ENCODE results near the gene PAQR9.

The PAQR9 gene

GRCh38 chr3:142975316-142975995, 12.0 kb upstream of the PAQR9 start:
- TF ChIP-seq FOXP2 (optimal IDR thresholded peaks at IDR 0.05; ENCODE audit: borderline replicate concordance, extremely low read depth, extremely low read length, insufficient read depth) = no peak

- TF ChIP-seq FOXP2 (optimal IDR thresholded peaks at IDR 0.05; ENCODE audit: borderline replicate concordance, extremely low read depth, extremely low read length, insufficient read depth) (no peak), TAF1 (IDR thresholded peaks at IDR 0.05; ENCODE audit: borderline replicate concordance, insufficient read depth, low read length) (no peak), POLR2AphosphoS5 (IDR thresholded peaks at IDR 0.05; ENCODE audit: low read depth, low read length) (no peak), SIN3A (IDR thresholded peaks at IDR 0.05; ENCODE audit: borderline replicate concordance, insufficient read depth, low read length) (no peak), REST (IDR thresholded peaks at IDR 0.05; ENCODE audit: insufficient read depth in 1 of 2, low read depth in 2 of 2, low read length in 2 of 2) (no peak)
Observed at GRCh38 chr3:142973217-142974009, 9.9 kb upstream of the PAQR9 start.

GRCh38 chr3:142972092-142972753, 8.7 kb upstream of the PAQR9 start:
- TF ChIP-seq TAF1 (IDR thresholded peaks at IDR 0.05; ENCODE audit: borderline replicate concordance, insufficient read depth, low read length) (no peak), FOXP2 (optimal IDR thresholded peaks at IDR 0.05; ENCODE audit: borderline replicate concordance, extremely low read depth, extremely low read length, insufficient read depth) (no peak), SIN3A (IDR thresholded peaks at IDR 0.05; ENCODE audit: borderline replicate concordance, insufficient read depth, low read length) (no peak), POLR2AphosphoS5 (IDR thresholded peaks at IDR 0.05; ENCODE audit: low read depth, low read length) (no peak), REST (IDR thresholded peaks at IDR 0.05; ENCODE audit: insufficient read depth in 1 of 2, low read depth in 2 of 2, low read length in 2 of 2) (no peak)

DNA sequence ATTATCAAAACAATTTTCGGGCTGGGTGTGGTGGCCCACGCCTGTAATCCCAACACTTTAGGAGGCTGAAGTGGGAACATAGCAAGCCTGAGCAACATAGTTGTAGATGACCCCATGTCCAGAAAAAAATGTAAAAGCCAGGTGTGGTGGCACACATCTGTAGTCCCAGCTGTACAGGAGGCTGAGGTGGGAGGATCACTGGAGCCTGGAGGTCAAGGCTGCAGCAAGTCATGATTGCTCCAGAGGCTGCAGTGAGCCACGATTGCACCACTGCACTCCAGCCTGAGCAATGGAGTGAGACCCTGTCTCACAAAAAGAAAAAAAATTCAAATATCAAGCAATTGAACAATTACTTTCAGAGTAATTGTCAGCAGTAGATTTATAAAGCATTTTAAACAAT, 8.0 kb upstream of the PAQR9 start:
- TF ChIP-seq POLR2AphosphoS5 (IDR thresholded peaks at IDR 0.05; ENCODE audit: low read depth, low read length) (no peak), SIN3A (IDR thresholded peaks at IDR 0.05; ENCODE audit: borderline replicate concordance, insufficient read depth, low read length) (no peak), REST (IDR thresholded peaks at IDR 0.05; ENCODE audit: insufficient read depth in 1 of 2, low read depth in 2 of 2, low read length in 2 of 2) (no peak), TAF1 (IDR thresholded peaks at IDR 0.05; ENCODE audit: borderline replicate concordance, insufficient read depth, low read length) (no peak), FOXP2 (optimal IDR thresholded peaks at IDR 0.05; ENCODE audit: borderline replicate concordance, extremely low read depth, extremely low read length, insufficient read depth) (no peak)

DNA sequence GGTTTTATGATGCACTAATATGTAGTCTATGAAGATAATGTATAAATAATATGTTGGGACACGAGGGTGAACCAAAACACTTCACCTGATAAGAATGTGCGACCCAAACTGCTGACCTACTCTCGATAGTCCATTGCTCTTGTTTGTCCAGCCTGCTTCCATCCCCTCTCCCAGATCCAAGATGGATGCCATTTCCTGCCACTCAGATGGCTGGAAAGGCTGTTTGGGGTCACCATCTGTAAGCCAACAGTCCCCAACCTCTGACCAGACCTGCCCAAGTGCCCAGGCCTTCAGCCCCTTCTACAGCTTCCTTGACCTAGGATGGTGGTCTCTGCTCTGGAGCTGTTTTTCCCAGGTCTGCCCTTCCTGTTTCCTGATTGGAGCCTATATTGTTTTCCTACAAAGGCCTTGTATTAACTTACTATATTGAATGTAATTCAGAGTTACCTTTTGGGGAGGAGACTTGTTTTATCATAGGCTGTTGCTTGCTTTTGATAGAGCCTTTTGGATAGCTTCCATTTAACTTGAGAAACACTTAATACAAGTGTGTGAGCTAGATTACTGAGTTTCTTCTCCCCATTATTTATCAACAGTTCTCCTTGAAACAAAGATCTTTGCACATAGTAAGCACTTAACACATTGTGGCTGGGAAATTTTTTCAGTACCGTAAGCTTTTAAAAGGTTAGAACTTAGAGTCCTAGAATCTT, 5.0 kb upstream of the PAQR9 start:
- no peak for TF ChIP-seq POLR2AphosphoS5 (IDR thresholded peaks at IDR 0.05; ENCODE audit: low read depth, low read length)
- TF ChIP-seq TAF1 (IDR thresholded peaks at IDR 0.05; ENCODE audit: borderline replicate concordance, insufficient read depth, low read length) = no peak
- no peak for TF ChIP-seq FOXP2 (optimal IDR thresholded peaks at IDR 0.05; ENCODE audit: borderline replicate concordance, extremely low read depth, extremely low read length, insufficient read depth)
